Uterus (tissue), 2 donors: ENCODE results near the gene ACVR2A.

Experiments
- POLR2A ChIP-seq, 2 donors: fragments of 450-650 bp; IDR thresholded peaks; one replicate each; pipeline ENCODE4 v1.6.1; 2016; ENCODE audit warnings: antibody characterized with exemption in 2 of 2, mild to moderate bottlenecking in 1 of 2, moderate library complexity in 1 of 2
- TF ChIP-seq, protein P1 (sequence below), 4 experiments: fragments of 200-600 bp in 2 of 4; fragments of 450-650 bp in 2 of 4; sonication (generic) in 2 of 4; IDR thresholded peaks; one replicate each; pipeline ENCODE4 v1.5.1; 2016 to 2019; ENCODE audit warnings: antibody characterized with exemption in 4 of 4, mild to moderate bottlenecking in 2 of 4, moderate library complexity in 1 of 4

- TF ChIP-seq, protein P1, sequence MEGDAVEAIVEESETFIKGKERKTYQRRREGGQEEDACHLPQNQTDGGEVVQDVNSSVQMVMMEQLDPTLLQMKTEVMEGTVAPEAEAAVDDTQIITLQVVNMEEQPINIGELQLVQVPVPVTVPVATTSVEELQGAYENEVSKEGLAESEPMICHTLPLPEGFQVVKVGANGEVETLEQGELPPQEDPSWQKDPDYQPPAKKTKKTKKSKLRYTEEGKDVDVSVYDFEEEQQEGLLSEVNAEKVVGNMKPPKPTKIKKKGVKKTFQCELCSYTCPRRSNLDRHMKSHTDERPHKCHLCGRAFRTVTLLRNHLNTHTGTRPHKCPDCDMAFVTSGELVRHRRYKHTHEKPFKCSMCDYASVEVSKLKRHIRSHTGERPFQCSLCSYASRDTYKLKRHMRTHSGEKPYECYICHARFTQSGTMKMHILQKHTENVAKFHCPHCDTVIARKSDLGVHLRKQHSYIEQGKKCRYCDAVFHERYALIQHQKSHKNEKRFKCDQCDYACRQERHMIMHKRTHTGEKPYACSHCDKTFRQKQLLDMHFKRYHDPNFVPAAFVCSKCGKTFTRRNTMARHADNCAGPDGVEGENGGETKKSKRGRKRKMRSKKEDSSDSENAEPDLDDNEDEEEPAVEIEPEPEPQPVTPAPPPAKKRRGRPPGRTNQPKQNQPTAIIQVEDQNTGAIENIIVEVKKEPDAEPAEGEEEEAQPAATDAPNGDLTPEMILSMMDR (IDR thresholded peaks at IDR 0.05) = no peak
- no peak for TF ChIP-seq POLR2A (IDR thresholded peaks at IDR 0.05)
Measured at GRCh38 chr2:147968571-147968970, 123.7 kb downstream of the ACVR2A start.
